ENCODE data around the gene BRIP1.
"Not testable (repeated sequence)": the region's sequence is repeated elsewhere in the genome, so short reads cannot be mapped to it uniquely, and the experiment has no call there.

DNA sequence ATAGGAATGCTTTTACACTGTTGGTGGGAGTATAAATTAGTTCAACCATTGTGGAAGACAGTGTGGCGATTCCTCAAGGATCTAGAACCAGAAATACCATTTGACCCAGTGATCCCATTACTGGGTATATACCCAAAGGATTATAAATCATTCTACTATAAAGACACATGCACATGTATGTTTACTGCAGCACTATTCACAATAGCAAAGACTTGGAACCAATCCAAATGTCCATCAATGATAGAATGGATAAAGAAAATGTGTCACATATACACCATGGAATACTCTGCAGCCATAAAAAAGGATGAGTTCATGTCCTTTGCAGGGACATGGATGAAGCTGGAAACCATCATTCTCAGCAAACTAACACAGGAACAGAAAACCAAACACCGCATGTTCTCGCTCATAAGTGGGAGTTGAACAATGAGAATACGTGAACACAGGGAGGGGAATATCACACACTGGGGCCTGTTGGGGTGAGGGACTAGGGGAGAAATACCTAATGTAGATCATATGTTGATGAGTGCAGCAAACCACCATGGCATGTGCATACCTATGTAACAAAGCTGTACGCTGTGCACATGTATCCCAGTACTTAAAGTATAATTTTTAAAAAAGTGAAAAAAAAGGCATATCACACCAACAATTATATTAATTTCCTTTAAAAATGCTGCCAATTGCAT lies 196.8 kb downstream of the BRIP1 start:
- TF ChIP-seq CTCF (IDR thresholded peaks at IDR 0.05); FOXJ3 (CRISPR knock-in tag; IDR thresholded peaks at IDR 0.05; ENCODE audit: borderline replicate concordance); GABPB1 (CRISPR knock-in tag; IDR thresholded peaks at IDR 0.05); RELA (CRISPR knock-in tag; IDR thresholded peaks at IDR 0.05; ENCODE audit: borderline replicate concordance); CBFB (CRISPR knock-in tag; IDR thresholded peaks at IDR 0.05; ENCODE audit: low read depth); ZNF138 (CRISPR knock-in tag; conservative IDR thresholded peaks at IDR 0.05); ATF2 (CRISPR knock-in tag; IDR thresholded peaks at IDR 0.05; ENCODE audit: borderline replicate concordance, low read depth); TP53 (CRISPR knock-in tag; IDR thresholded peaks at IDR 0.05); E2F4 (CRISPR knock-in tag; IDR thresholded peaks at IDR 0.05; ENCODE audit: borderline replicate concordance, low read depth); JUN (CRISPR knock-in tag; IDR thresholded peaks at IDR 0.05); NFYB (CRISPR knock-in tag; conservative IDR thresholded peaks at IDR 0.05; ENCODE audit: low read depth): not testable (repeated sequence)
